Skin of body (tissue), 2 donors: ENCODE data around the gene ERGIC1. TPM values are rescaled to one million over a fixed set of nuclear protein-coding genes. Genes with fewer than 3 reads are reported as not detected.

Experiments used
- DNase-seq: peaks from one replicate; lab custom pipeline; 2025; lab: John Stamatoyannopoulos, UW
- total RNA-seq: library from RNA; depleted of rRNA; stranded (reverse); fragments of >200 nt; gene quantifications from one replicate; pipeline ENCODE4 v1.2.3, GENCODE V29; 2014

The ERGIC1 gene
- total RNA-seq, 1 donor from 2014 or later, result 44.3 TPM

GRCh38 chr5:172899436-172899835 lies 65.4 kb downstream of the ERGIC1 start:
- no peak for DNase-seq

- no peak for DNase-seq
These were observed 67.1 kb downstream of the ERGIC1 start for GRCh38 chr5:172901012-172901780.

- DNase-seq, result no peak
These were observed 67.9 kb downstream of the ERGIC1 start for GRCh38 chr5:172901788-172902496.

- peak; percentile 73 for DNase-seq
These were observed 68.7 kb downstream of the ERGIC1 start for GRCh38 chr5:172902497-172903472.

GRCh38 chr5:172903790-172904189 lies 69.7 kb downstream of the ERGIC1 start:
- no peak for DNase-seq

GRCh38 chr5:172904312-172904642 lies 70.2 kb downstream of the ERGIC1 start:
- DNase-seq, result no peak

- no peak for DNase-seq
These were observed 70.7 kb downstream of the ERGIC1 start for GRCh38 chr5:172904643-172905345.

GRCh38 chr5:172905346-172906140 lies 71.5 kb downstream of the ERGIC1 start:
- no peak for DNase-seq

- DNase-seq, result no peak
These were observed 72.4 kb downstream of the ERGIC1 start for GRCh38 chr5:172906436-172906835.

- DNase-seq, result no peak
These were observed 72.8 kb downstream of the ERGIC1 start for GRCh38 chr5:172906888-172907287.

- DNase-seq, result no peak
These were observed 73.6 kb downstream of the ERGIC1 start for GRCh38 chr5:172907657-172908056.

GRCh38 chr5:172908662-172909061 lies 74.6 kb downstream of the ERGIC1 start:
- no peak for DNase-seq

- peak; percentile 84 for DNase-seq
These were observed 76.0 kb downstream of the ERGIC1 start for GRCh38 chr5:172909931-172910502.

GRCh38 chr5:172910828-172911627 lies 77.0 kb downstream of the ERGIC1 start:
- DNase-seq, result no peak

GRCh38 chr5:172911628-172911880 lies 77.5 kb downstream of the ERGIC1 start:
- DNase-seq, result no peak

- peak; percentile 35 for DNase-seq
These were observed 77.9 kb downstream of the ERGIC1 start for GRCh38 chr5:172911976-172912375.

GRCh38 chr5:172913117-172913850 lies 79.2 kb downstream of the ERGIC1 start:
- DNase-seq, result no peak

GRCh38 chr5:172915514-172915913 lies 81.5 kb downstream of the ERGIC1 start:
- DNase-seq, result no peak
